GM18907 (cell line): ENCODE measurements around the gene IPO4.

Experiments
- ATAC-seq: cut with Tn5 transposase; IDR thresholded peaks from one replicate; pipeline ENCODE4 v1.9.1; 2021; ENCODE audit warnings: mild to moderate bottlenecking, moderate library complexity; ENCODE audit not compliant: unreplicated experiment

The IPO4 gene

GRCh38 chr14:24177041-24177825 is 11.4 kb downstream of the IPO4 start:
- ATAC-seq: no peak

- no peak for ATAC-seq
Observed at GRCh38 chr14:24176599-24176998, 12.0 kb downstream of the IPO4 start.

DNA sequence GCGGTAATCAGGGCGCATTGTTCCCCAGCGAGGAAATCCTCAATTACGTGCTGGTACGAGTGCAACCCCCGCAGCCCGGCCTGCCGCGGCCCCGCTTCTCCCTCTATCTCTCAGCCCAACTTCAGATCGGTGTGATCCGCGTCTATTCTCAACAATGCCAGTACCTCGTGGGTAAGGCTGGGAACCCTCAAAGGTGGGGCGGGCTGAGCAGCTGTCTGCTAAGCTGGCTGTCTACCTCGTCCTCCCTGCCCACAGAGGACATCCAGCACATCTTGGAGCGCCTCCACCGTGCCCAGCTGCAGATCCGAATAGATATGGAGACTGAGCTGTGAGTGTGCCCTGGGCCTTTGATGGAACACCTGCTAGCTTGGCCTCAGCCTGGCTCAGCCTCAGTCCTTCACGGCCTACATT is 15.7 kb downstream of the IPO4 start:
- ATAC-seq: no peak

DNA sequence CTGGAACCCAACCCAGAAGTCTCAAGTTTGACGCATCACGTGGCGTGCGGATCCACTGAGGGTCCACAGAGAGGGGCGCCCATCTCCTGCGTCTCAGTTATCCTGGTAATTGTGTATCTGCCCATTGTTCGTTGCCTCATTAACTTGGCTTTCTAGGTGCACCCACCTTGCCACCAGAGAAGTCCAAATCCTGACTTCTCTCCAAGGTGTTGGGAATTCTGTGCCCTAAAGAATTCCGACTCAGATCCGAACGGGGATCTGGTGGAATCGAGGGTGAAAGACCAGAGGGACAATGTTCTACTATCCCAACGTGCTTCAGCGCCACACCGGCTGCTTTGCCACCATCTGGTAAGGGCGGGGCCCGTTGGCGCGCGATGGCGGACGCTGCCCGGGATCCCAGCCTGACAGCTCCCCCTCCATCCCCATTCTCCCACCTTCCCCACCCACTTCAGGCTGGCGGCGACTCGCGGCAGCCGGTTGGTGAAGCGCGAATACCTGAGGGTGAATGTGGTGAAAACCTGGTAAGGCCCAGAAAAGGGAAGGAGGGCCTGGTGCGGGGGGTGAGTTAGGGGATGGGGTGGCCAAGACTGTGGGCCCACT is 16.3 kb downstream of the IPO4 start:
- no peak for ATAC-seq

DNA sequence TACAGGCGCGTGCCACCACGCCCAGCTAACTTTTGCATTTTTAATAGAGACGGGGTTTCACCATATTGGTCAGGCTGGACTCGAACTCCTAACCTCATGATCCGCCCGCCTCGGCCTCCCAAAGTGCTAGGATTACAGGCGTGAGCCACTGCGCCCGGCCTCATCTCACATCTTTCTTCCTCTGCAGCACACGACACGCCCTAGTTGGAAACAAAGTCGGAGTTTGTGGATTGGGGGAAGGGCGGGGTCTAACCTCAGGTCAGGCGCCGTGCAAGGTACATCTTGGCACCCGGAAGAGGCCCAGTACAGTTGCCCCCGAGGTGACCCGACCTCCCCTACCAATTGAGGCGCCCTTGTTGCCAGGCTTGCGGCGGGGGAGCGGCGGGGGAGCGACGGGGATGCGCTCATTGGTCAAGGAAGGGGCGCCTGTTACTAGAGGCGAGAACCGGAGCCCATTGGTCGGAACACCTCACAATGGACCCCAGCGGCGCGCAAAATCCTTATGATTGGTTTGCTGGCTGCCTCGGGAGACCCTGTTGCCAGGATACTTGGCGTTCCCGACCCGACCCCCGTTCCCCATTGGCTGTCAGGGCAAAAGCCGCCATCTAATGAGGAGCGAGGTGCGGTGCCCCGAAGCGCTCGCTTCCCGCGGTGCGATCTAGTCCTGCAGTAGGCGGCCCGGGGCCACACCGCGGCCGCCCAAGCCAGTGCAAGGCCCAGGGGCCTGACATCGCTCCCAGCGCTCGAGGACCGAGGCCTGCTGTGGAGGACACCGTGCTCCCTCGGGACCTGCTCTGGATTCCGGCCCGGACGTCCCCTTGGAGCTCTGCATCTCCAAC is 17.0 kb downstream of the IPO4 start, which contains the start of gene REC8:
Gene REC8 (plus strand): TSS at position 659 of the 839 bp plus-strand sequence. CDS start 473 bp downstream, outside the sequence.
- ATAC-seq: peak; percentile 83

DNA sequence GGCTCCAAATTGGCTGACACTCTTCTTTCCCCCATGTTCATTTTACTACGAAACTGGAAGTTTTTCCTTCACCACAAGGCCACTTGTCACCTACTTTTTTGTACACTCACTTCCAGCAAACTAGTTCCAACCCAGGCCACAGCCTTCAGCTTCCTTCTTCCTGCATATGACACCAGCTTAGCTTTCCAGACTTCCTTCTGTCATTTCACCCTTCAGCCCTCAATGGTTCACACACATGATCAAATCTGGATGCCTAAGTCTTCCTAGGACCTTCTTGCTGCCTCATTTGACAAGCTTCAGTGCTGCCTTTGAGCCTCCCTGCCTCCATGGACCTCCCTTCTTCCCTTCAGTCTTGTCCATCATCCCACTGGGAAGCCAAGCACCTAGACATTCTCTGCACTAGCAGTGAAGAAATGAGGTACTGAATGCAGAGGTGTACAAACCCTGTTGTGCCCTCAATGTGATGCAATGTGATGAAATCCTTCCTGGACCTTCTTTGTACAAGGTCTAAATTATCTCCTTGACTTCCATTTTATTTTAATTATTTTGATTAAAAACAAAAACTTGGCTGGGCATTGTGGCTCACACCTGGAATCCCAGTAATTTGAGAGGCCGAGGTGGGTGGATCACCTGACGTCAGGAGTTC is 21.0 kb downstream of the IPO4 start:
- no peak for ATAC-seq

DNA sequence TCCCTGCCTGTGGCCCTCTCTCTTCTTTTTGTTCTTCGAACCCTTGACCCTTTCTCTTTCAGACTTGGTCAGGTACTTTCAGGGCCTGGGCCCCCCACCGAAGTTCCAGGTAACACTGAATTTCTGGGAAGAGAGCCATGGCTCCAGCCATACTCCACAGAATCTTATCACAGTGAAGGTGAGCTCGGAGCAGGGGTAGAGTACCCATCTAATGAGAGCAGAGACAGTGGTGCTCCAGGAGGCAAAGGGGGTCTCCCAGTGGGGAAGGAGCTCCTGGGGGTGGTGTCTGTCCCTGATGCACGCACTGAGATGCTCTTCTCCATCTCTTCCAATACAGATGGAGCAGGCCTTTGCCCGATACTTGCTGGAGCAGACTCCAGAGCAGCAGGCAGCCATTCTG is 22.8 kb downstream of the IPO4 start:
- ATAC-seq: no peak

- ATAC-seq: no peak
Observed at GRCh38 chr14:24164518-24164991, 24.1 kb downstream of the IPO4 start.

- ATAC-seq: no peak
Observed at GRCh38 chr14:24162093-24162492, 26.5 kb downstream of the IPO4 start.

GRCh38 chr14:24160850-24161804 is 27.5 kb downstream of the IPO4 start, which contains the start of gene IRF9:
TSS of gene IRF9 (plus strand) at chr14:24161265. CDS start at chr14:24162145, 880 bp downstream.
- peak; percentile 83 for ATAC-seq

GRCh38 chr14:24160499-24160849 is 28.1 kb downstream of the IPO4 start:
- ATAC-seq: peak; percentile 4

DNA sequence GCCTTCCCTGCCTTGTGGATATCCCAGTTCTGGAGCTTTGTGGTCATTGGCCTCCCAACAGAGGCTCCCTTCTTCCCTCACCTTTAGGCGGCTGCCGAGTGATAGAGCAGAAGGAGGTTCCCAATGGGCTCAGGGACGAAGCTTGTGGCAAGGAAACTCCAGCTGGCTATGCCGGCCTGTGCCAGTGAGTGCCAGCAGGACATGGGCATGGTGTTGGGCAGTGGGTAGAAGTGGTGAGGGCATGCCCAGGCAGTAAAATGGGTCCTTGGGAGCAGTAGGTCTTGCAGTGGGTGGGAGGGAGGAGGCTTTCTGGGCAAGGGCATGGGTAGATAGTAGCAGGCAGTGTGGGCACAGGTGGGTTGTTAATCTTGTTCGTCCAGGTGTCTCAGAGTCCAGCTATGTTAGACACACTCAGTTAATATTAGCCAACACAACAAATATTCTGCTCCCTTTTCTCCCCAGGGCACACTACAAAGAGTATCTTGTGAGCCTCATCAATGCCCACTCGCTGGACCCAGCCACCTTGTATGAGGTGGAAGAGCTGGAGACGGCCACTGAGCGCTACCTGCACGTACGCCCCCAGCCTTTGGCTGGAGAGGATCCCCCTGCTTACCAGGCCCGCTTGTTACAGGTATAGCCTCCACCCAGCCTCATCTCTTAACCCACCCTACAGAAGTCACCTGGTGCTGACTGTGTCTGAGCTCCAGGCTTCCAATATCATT is 28.7 kb downstream of the IPO4 start:
- ATAC-seq: no peak

DNA sequence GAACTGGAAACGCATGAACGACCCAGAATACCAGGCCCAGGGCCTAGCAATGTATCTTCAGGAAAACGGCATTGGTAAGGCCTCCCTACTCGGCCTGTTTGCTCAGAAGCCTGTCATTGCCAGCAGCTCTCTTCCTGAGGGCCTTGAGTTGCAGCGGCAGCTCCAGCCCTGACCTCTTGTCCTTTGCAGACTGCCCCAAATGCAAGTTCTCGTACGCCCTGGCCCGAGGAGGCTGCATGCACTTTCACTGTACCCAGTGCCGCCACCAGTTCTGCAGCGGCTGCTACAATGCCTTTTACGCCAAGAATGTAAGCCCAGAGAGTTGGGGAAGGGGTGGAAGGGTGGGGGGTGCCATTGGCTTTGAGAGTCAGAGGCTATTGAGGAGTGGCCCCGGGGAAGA is 31.3 kb downstream of the IPO4 start:
- ATAC-seq: no peak

GRCh38 chr14:24156840-24157239 is 31.8 kb downstream of the IPO4 start:
- no peak for ATAC-seq

DNA sequence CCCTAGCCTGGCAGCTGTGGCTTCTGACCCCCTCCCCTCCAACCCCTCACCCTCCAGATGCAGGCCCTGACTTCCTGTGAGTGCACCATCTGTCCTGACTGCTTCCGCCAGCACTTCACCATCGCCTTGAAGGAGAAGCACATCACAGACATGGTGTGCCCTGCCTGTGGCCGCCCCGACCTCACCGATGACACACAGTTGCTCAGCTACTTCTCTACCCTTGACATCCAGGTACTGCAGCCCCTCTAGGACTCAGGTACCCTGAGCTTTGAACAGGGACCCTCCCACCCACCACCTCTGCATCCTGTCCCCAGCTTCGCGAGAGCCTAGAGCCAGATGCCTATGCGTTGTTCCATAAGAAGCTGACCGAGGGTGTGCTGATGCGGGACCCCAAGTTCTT is 33.5 kb downstream of the IPO4 start:
- no peak for ATAC-seq

GRCh38 chr14:24151404-24152080 is 37.1 kb downstream of the IPO4 start:
- no peak for ATAC-seq

- no peak for ATAC-seq
Observed at GRCh38 chr14:24150993-24151392, 37.6 kb downstream of the IPO4 start.

- no peak for ATAC-seq
Observed at GRCh38 chr14:24150567-24150966, 38.0 kb downstream of the IPO4 start.

DNA sequence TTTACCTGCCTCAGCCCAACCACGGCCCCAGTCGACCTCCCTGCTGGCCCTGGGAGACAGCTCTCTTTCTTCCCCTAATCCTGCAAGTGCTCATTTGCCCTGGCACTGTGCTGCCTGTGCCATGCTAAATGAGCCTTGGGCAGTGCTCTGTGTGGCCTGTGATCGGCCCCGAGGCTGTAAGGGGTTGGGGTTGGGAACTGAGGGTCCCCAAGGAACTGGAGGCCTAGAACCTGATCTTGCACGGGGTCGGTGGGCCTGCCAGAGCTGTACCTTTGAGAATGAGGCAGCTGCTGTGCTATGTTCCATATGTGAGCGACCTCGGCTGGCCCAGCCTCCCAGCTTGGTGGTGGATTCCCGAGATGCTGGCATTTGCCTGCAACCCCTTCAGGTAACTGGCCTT is 38.6 kb downstream of the IPO4 start:
- ATAC-seq: no peak
